GM12878 (cell line): ENCODE results near the gene PTK6. TPM values are rescaled to one million over a fixed set of nuclear protein-coding genes. Genes with fewer than 3 reads are reported as not detected.

ENCODE experiments used
- ATAC-seq: fragments of 200-7000 bp; cut with Tn5 transposase; 3 replicates; pipeline ENCODE4 v1.9.1; 2020; ENCODE audit warnings: mild to moderate bottlenecking, moderate library complexity
- BruUV-seq: library from RNA; stranded (reverse); fragments of 400-500 nt; replicated peaks from 2 replicates; lab custom pipeline; 2021; lab: Mats Ljungman, UMichigan
- CTCF ChIA-PET: fragments of 300-600 bp; sonication (Branson Sonifier 250); formaldehyde crosslinking; extraction: SDS; loops from one replicate; lab custom pipeline; 2021; ENCODE audit warnings: inconsistent platforms; lab: Yijun Ruan, JAX
- POLR2A ChIA-PET: fragments of 350-600 bp; formaldehyde crosslinking; extraction: SDS; loops from one replicate; lab custom pipeline; 2021; ENCODE audit warnings: inconsistent platforms; lab: Charles Lee
- RAD21 ChIA-PET: fragments of 300-600 bp; sonication (Branson Sonifier 250); formaldehyde crosslinking; loops from one replicate; lab custom pipeline; 2023; ENCODE audit warnings: antibody characterized with exemption; ENCODE audit not compliant: unreplicated experiment; lab: Charles Lee
- SMC1A ChIA-PET: fragments of 300-600 bp; sonication (Branson Sonifier 250); formaldehyde crosslinking; loops from one replicate; lab custom pipeline; 2023; ENCODE audit not compliant: unreplicated experiment, uncharacterized antibody; lab: Charles Lee
- DNase-seq: peaks from one replicate; pipeline ENCODE4 v3.0.0-alpha.2; 2011; ENCODE audit warnings: low read depth, low spot score
- FAIRE-seq: peaks from 3 replicates; lab custom pipeline; 2011; peaks lifted over from hg19 to GRCh38; lab: Jason Lieb, UNC
- H2AFZ ChIP-seq: 2 replicates; pipeline ENCODE4 v1.6.0; 2011; ENCODE audit warnings: low read depth, low read length, control low read depth; ENCODE audit not compliant: control insufficient read depth
- H3K27ac ChIP-seq: 2 replicates; pipeline ENCODE4 v1.5.1; 2011; ENCODE audit warnings: control low read depth; ENCODE audit not compliant: control insufficient read depth, insufficient read depth
- H3K27me3 ChIP-seq, 2 experiments: replicated peaks in 1 of 2; 2 replicates each; pipeline versions ENCODE4 v1.6.0 to v1.6.1; 2011; ENCODE audit warnings: low read length in 1 of 2; ENCODE audit not compliant: control insufficient read depth in 2 of 2, insufficient read depth in 2 of 2
- H3K36me3 ChIP-seq, 2 experiments: 2 replicates each; pipeline ENCODE4 v1.5.1; 2011; ENCODE audit warnings: low read length in 1 of 2; ENCODE audit not compliant: control insufficient read depth in 2 of 2, insufficient read depth in 2 of 2
- H3K4me1 ChIP-seq: 2 replicates; pipeline ENCODE4 v1.6.1; 2011; ENCODE audit warnings: mild to moderate bottlenecking, low read length, moderate library complexity, mixed read lengths; ENCODE audit not compliant: control insufficient read depth, insufficient read depth
- H3K4me2 ChIP-seq: 2 replicates; pipeline ENCODE4 v1.6.0; 2011; ENCODE audit warnings: control low read depth; ENCODE audit not compliant: control insufficient read depth, insufficient read depth
- H3K4me3 ChIP-seq: fragments of 200-600 bp; sonication (generic); 2 replicates; pipeline ENCODE4 v1.5.1; 2016
- H3K79me2 ChIP-seq: 2 replicates; pipeline ENCODE4 v1.6.0; 2011; ENCODE audit warnings: low read length; ENCODE audit not compliant: control insufficient read depth, insufficient read depth
- H3K9ac ChIP-seq: 2 replicates; pipeline ENCODE4 v1.8.0; 2011; ENCODE audit warnings: low read length, control low read depth, mixed read lengths; ENCODE audit not compliant: control insufficient read depth, insufficient read depth
- H3K9me3 ChIP-seq: replicated peaks from 3 replicates; pipeline ENCODE4 v1.5.1; 2011; ENCODE audit warnings: mild to moderate bottlenecking, low read length; ENCODE audit not compliant: control insufficient read depth, insufficient read depth
- H4K20me1 ChIP-seq: 2 replicates; pipeline ENCODE4 v1.6.0; 2011; ENCODE audit not compliant: control insufficient read depth, insufficient read depth
- CBX3 ChIP-seq: fragments of 200-600 bp; sonication (generic); IDR thresholded peaks from 2 replicates; pipeline ENCODE4 v1.6.1; 2016; ENCODE audit warnings: low read depth, borderline replicate concordance
- E2F8 ChIP-seq: fragments of 450-650 bp; IDR thresholded peaks from 2 replicates; pipeline ENCODE4 v1.6.1; 2018; ENCODE audit warnings: mild to moderate bottlenecking, low read depth, moderate library complexity; ENCODE audit not compliant: partially characterized antibody
- GATAD2B ChIP-seq: fragments of 450-650 bp; conservative IDR thresholded peaks from 2 replicates; pipeline ENCODE4 v1.6.1; 2017; ENCODE audit warnings: low read depth, mild to moderate bottlenecking, moderate library complexity
- POLR2A ChIP-seq: IDR thresholded peaks from 2 replicates; pipeline ENCODE4 v1.6.1; 2011; ENCODE audit warnings: low read depth, mild to moderate bottlenecking, low read length
- RAD51 ChIP-seq: fragments of 450-650 bp; IDR thresholded peaks from 2 replicates; pipeline ENCODE4 v1.6.1; 2016; ENCODE audit warnings: moderate library complexity, mild to moderate bottlenecking, inconsistent platforms
- ZNF274 ChIP-seq: IDR thresholded peaks from one replicate; pipeline ENCODE4 v1.8.0; 2011; ENCODE audit not compliant: insufficient read length, insufficient read depth
- WGBS: methylation state at CpG from one replicate; pipeline ENCODE4 v1.1.6; 2016; ENCODE audit warnings: low lambda C conversion rate; ENCODE audit not compliant: insufficient replicate concordance, insufficient coverage; ENCODE audit errors: missing lambda C conversion rate; 5-methylcytosine and 5-hydroxymethylcytosine counted together
- in situ Hi-C: fragments of 300-500 bp; cut with MboI; formaldehyde crosslinking; loops from 9 replicates; pipeline ENCODE4 v1.14.3; 2018; ENCODE audit warnings: mixed read lengths
- intact Hi-C: fragments of 100-400 bp; cut with micrococcal nuclease; formaldehyde crosslinking; loops from one replicate; pipeline ENCODE4 v1.14.2; 2022; ENCODE audit not compliant: unreplicated experiment
- polyA plus RNA-seq, 11 experiments: library from polyadenylated mRNA; depleted of rRNA in 4 of 11; unstranded in 6 of 11; stranded (reverse) in 5 of 11; fragments of >200 nt; fragmentation: Nextera tagmentation in 4 of 11; fragmentation: Illumina TruSeq in 1 of 11; extraction: Ambion mirVana in 4 of 11; extraction: Trizol in 1 of 11; gene quantifications; 1 replicate in 1 of 11; 2 replicates in 10 of 11; pipeline versions ENCODE4 v1.2.1 to v1.2.3, GENCODE V29; 2011 to 2016; ENCODE audit warnings: inconsistent platforms in 2 of 11, missing spikeins in 2 of 11, low read depth in 1 of 11
- total RNA-seq, 4 experiments: library from RNA; depleted of rRNA in 3 of 4; stranded (reverse); fragments of >200 nt in 3 of 4; fragmentation: Illumina TruSeq in 1 of 4; extraction: Trizol in 1 of 4; gene quantifications; 2 replicates each; pipeline versions ENCODE4 v1.2.1 to v1.2.3, GENCODE V29; 2013 to 2021
- TF ChIP-seq, protein P1 (sequence below): fragments of 450-650 bp; formaldehyde crosslinking; IDR thresholded peaks from 2 replicates; pipeline ENCODE4 v1.4.0; 2022; ENCODE audit warnings: mild to moderate bottlenecking, moderate library complexity
- TF ChIP-seq, protein P2 (sequence below): IDR thresholded peaks from 2 replicates; pipeline ENCODE4 v1.6.1; 2012; ENCODE audit warnings: low read depth, low read length, improper control_type of control experiment

Gene PTK6
- total and polyA plus RNA-seq, 10 of the 15 experiments (the other 5 are each of a cell fraction or from before 2014, with no cell fraction given): 0.02 to 0.21 (median 0.09) TPM; not detected in 3

- no peak overlapping the region for H3K4me3 ChIP-seq
- H3K79me2 ChIP-seq: no peaks in the 10 kb centered on the region
- no peak overlapping the region for H3K4me2 ChIP-seq
- H3K9me3 ChIP-seq: no peaks in the 10 kb centered on the region; the same call in 2 of the 3 replicates
- CTCF ChIA-PET: interaction anchor here (1.1 kb wide), 1 partner anchor 23 kb away, joined by 3 read pairs; no protein-coding TSS in a partner anchor
- no TSS peak for BruUV-seq
- H3K36me3 ChIP-seq: no peaks in the 10 kb centered on the region; a peak in 1 of 4 replicates
- peak; percentile 38; the same call in 1 of the 2 replicates for TF ChIP-seq POLR2A
- TF ChIP-seq ZNF274: no peak
- DNase-seq: no peak
- H4K20me1 ChIP-seq: no peaks in the 10 kb centered on the region
- POLR2A ChIA-PET: no interaction called here
- no peak overlapping the region for H2AFZ ChIP-seq
- WGBS: 98% methylated on average over 22 of the region's 26 CpGs
- no peaks in the 10 kb centered on the region for H3K4me1 ChIP-seq
- RAD21 ChIA-PET: no interaction called here
- intact Hi-C loops: no loop called here
- FAIRE-seq: no peak
- no peak for ATAC-seq
- H3K27me3 ChIP-seq: no peaks in the 10 kb centered on the region
- no peak overlapping the region for H3K9ac ChIP-seq
- no peak overlapping the region for H3K27ac ChIP-seq
- SMC1A ChIA-PET: no interaction called here
- in situ Hi-C loops: no loop called here
These were observed 23.9 kb upstream of the PTK6 start for GRCh38 chr20:63560856-63561609.

- no peaks in the 10 kb centered on the region for H3K79me2 ChIP-seq
- BruUV-seq: no TSS peak
- TF ChIP-seq, protein P1, sequence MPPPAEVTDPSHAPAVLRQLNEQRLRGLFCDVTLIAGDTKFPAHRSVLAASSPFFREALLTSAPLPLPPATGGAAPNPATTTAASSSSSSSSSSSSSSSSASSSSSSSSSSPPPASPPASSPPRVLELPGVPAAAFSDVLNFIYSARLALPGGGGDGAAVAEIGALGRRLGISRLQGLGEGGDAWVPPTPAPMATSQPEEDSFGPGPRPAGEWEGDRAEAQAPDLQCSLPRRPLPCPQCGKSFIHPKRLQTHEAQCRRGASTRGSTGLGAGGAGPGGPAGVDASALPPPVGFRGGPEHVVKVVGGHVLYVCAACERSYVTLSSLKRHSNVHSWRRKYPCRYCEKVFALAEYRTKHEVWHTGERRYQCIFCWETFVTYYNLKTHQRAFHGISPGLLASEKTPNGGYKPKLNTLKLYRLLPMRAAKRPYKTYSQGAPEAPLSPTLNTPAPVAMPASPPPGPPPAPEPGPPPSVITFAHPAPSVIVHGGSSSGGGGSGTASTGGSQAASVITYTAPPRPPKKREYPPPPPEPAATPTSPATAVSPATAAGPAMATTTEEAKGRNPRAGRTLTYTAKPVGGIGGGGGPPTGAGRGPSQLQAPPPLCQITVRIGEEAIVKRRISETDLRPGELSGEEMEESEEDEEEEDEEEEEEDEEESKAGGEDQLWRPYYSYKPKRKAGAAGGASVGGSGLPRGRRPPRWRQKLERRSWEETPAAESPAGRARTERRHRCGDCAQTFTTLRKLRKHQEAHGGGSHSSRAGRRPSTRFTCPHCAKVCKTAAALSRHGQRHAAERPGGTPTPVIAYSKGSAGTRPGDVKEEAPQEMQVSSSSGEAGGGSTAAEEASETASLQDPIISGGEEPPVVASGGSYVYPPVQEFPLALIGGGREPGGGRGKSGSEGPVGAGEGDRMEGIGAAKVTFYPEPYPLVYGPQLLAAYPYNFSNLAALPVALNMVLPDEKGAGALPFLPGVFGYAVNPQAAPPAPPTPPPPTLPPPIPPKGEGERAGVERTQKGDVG (CRISPR knock-in tag): no peak
- no peak for TF ChIP-seq RAD51
- no peak for TF ChIP-seq E2F8
- no peak for TF ChIP-seq CBX3
- TF ChIP-seq, protein P2, sequence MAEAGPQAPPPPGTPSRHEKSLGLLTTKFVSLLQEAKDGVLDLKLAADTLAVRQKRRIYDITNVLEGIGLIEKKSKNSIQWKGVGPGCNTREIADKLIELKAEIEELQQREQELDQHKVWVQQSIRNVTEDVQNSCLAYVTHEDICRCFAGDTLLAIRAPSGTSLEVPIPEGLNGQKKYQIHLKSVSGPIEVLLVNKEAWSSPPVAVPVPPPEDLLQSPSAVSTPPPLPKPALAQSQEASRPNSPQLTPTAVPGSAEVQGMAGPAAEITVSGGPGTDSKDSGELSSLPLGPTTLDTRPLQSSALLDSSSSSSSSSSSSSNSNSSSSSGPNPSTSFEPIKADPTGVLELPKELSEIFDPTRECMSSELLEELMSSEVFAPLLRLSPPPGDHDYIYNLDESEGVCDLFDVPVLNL: no peak
- no peak for TF ChIP-seq GATAD2B
These were observed 23.2 kb upstream of the PTK6 start for GRCh38 chr20:63560333-63560805.

More at GRCh38 chr20:63560333-63560805, 23.2 kb upstream of the PTK6 start:
- Histone ChIP-seq H4K20me1 (no peaks in the 10 kb centered on the region; the same call in 1 of the 2 replicates), H3K27ac (no peak overlapping the region), H3K4me2 (no peak overlapping the region), H3K9me3 (no peaks in the 10 kb centered on the region; the same call in 2 of the 3 replicates), H2AFZ (no peak overlapping the region), H3K27me3 (no peaks in the 10 kb centered on the region), H3K4me3 (no peak overlapping the region), H3K9ac (no peak overlapping the region), H3K36me3 (no peaks in the 10 kb centered on the region; a peak in 1 of 4 replicates), H3K4me1 (no peaks in the 10 kb centered on the region)
- intact Hi-C loops: no loop called here
- ATAC-seq (no peak), FAIRE-seq (no peak), DNase-seq (no peak)
- WGBS: 77% methylated on average over 12 of the region's 16 CpGs
- RAD21 ChIA-PET: no interaction called here
- CTCF ChIA-PET: interaction anchor here (1.1 kb wide), 1 partner anchor 23 kb away, joined by 3 read pairs; no protein-coding TSS in a partner anchor
- POLR2A ChIA-PET: no interaction called here
- in situ Hi-C loops: no loop called here
- SMC1A ChIA-PET: no interaction called here
